Measurements from ENCODE around the gene HDX.

- TF ChIP-seq, protein P1, sequence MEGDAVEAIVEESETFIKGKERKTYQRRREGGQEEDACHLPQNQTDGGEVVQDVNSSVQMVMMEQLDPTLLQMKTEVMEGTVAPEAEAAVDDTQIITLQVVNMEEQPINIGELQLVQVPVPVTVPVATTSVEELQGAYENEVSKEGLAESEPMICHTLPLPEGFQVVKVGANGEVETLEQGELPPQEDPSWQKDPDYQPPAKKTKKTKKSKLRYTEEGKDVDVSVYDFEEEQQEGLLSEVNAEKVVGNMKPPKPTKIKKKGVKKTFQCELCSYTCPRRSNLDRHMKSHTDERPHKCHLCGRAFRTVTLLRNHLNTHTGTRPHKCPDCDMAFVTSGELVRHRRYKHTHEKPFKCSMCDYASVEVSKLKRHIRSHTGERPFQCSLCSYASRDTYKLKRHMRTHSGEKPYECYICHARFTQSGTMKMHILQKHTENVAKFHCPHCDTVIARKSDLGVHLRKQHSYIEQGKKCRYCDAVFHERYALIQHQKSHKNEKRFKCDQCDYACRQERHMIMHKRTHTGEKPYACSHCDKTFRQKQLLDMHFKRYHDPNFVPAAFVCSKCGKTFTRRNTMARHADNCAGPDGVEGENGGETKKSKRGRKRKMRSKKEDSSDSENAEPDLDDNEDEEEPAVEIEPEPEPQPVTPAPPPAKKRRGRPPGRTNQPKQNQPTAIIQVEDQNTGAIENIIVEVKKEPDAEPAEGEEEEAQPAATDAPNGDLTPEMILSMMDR (IDR thresholded peaks at IDR 0.05) = no peak
- TF ChIP-seq ZFX (IDR thresholded peaks at IDR 0.05; ENCODE audit: borderline replicate concordance) = no peak
Measured at GRCh38 chrX:84467898-84468297, 34.4 kb downstream of the HDX start.
